Measurements from ENCODE around the gene F10. TPM values are rescaled to one million over a fixed set of nuclear protein-coding genes. Genes with fewer than 3 reads are reported as not detected.

The F10 gene
- not detected for total RNA-seq
- total RNA-seq (2013), result not detected

DNA sequence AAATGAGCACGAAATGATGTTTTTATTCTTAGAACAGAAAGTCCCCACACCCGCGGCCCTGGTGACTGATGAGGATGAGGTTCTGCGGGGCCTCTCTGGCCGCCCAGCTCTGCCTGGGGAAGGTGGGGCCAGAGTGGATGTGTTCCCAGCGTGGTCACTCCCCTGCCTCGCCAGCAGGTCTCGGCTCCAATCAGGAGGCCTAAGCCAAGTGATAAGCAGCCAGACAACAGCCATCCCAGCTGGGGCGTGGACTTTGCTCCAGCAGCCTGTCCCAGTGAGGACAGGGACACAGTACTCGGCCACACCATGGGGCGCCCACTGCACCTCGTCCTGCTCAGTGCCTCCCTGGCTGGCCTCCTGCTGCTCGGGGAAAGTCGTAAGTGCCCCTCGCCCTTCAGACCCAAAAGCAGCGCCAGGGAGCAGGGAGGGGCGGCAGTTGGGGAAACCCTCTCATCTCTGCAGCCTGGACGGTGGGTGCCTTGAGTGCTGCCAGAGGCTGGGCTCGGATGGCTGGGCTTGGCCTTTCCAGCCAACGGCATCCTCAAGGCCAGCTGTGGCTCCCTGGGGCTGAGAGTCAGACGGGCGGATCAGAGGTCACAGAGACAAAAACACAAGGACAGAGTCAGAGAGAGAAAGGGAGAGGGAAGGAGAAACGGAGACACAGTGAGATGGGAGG, at the start of gene F10:
F10 (plus strand) TSS at position 250 of the 676 bp plus-strand sequence; CDS start at position 307, 57 bp downstream.
- Histone ChIP-seq H3K9me3 (ENCODE audit: control insufficient read depth, insufficient read depth, low read length) (no peaks in the 10 kb centered on the region), H3K27me3 (ENCODE audit: control insufficient read depth, insufficient read depth, low read length) (no peaks in the 10 kb centered on the region), H3K4me1 (ENCODE audit: control insufficient read depth, insufficient read depth, low read length) (no peaks in the 10 kb centered on the region), H3K36me3 (ENCODE audit: control insufficient read depth, insufficient read depth, low read length) (no peaks in the 10 kb centered on the region), H3K4me3 (ENCODE audit: low read length) (no peak within 1 kb of the TSS), H3K27ac (ENCODE audit: low read length) (no peak within 1 kb of the TSS)
- Mint-ChIP-seq H3K4me1 (no peaks in the 10 kb centered on the region), H3K36me3 (no peaks in the 10 kb centered on the region), H3K27me3 (ENCODE audit: low read depth in 2 of 2) (peaks cover 10 to 15% of the 10 kb centered on the region in 2 donors), H3K9me3 (no peaks in the 10 kb centered on the region), H3K27ac (no peak within 1 kb of the TSS), H3K4me3 (no peak within 1 kb of the TSS)
- no peak for ATAC-seq
- DNase-seq, result no peak
- TF ChIP-seq, protein P1, sequence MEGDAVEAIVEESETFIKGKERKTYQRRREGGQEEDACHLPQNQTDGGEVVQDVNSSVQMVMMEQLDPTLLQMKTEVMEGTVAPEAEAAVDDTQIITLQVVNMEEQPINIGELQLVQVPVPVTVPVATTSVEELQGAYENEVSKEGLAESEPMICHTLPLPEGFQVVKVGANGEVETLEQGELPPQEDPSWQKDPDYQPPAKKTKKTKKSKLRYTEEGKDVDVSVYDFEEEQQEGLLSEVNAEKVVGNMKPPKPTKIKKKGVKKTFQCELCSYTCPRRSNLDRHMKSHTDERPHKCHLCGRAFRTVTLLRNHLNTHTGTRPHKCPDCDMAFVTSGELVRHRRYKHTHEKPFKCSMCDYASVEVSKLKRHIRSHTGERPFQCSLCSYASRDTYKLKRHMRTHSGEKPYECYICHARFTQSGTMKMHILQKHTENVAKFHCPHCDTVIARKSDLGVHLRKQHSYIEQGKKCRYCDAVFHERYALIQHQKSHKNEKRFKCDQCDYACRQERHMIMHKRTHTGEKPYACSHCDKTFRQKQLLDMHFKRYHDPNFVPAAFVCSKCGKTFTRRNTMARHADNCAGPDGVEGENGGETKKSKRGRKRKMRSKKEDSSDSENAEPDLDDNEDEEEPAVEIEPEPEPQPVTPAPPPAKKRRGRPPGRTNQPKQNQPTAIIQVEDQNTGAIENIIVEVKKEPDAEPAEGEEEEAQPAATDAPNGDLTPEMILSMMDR (IDR thresholded peaks at IDR 0.05), result no peak
- intact Hi-C loops (cut with micrococcal nuclease), result no loop called here
- WGBS (ENCODE audit: insufficient coverage), result 78% methylated on average over 23 of the region's 23 CpGs

DNA sequence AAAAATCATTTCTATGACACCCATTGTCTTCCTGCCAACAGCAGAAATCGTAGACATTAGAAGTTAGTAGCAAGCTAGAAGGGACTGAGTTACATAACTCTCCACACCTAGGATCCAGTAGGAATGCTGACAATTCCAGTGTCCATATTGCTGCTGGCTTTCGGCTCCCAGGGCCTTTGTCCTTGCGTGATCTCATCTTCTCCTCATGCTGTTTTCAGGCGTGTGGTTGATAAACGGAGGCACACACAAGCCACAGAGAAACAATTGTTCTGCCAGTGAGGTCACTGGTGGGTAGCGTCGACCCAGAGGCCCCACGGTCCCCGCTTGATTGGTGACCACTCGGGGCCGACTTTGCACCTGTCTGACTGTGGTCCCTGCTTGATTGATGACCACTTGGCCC, 48.7 kb upstream of the F10 start:
- Mint-ChIP-seq H3K36me3 (no peaks in the 10 kb centered on the region), H3K27ac (no peak overlapping the region), H3K4me3 (no peak overlapping the region), H3K27me3 (ENCODE audit: low read depth in 2 of 2) (no peaks in the 10 kb centered on the region), H3K4me1 (no peaks in the 10 kb centered on the region), H3K9me3 (no peaks in the 10 kb centered on the region)
- Histone ChIP-seq H3K27ac (ENCODE audit: low read length) (no peak overlapping the region), H3K36me3 (ENCODE audit: control insufficient read depth, insufficient read depth, low read length) (no peaks in the 10 kb centered on the region), H3K9me3 (ENCODE audit: control insufficient read depth, insufficient read depth, low read length) (no peaks in the 10 kb centered on the region), H3K4me3 (ENCODE audit: low read length) (no peak overlapping the region), H3K4me1 (ENCODE audit: control insufficient read depth, insufficient read depth, low read length) (no peaks in the 10 kb centered on the region), H3K27me3 (ENCODE audit: control insufficient read depth, insufficient read depth, low read length) (no peaks in the 10 kb centered on the region)
- WGBS (ENCODE audit: insufficient coverage), result 94% methylated on average over 11 of the region's 11 CpGs
- TF ChIP-seq, protein P1 (IDR thresholded peaks at IDR 0.05), result no peak
- no peak for DNase-seq
- intact Hi-C loops (cut with micrococcal nuclease), result no loop called here
- ATAC-seq, result no peak

- H3K36me3 Mint-ChIP-seq, result no peaks in the 10 kb centered on the region
- H3K36me3 ChIP-seq (ENCODE audit: control insufficient read depth, insufficient read depth, low read length), result no peaks in the 10 kb centered on the region
Observed at GRCh38 chr13:113074401-113074800, 48.2 kb upstream of the F10 start.

More at GRCh38 chr13:113074401-113074800, 48.2 kb upstream of the F10 start:
- TF ChIP-seq, protein P1 (IDR thresholded peaks at IDR 0.05), result no peak
- Histone ChIP-seq H3K4me1 (ENCODE audit: control insufficient read depth, insufficient read depth, low read length) (no peaks in the 10 kb centered on the region), H3K27me3 (ENCODE audit: control insufficient read depth, insufficient read depth, low read length) (no peaks in the 10 kb centered on the region), H3K9me3 (ENCODE audit: control insufficient read depth, insufficient read depth, low read length) (no peaks in the 10 kb centered on the region), H3K27ac (ENCODE audit: low read length) (no peak overlapping the region), H3K4me3 (ENCODE audit: low read length) (no peak overlapping the region)
- Mint-ChIP-seq H3K27me3 (ENCODE audit: low read depth in 2 of 2) (no peaks in the 10 kb centered on the region), H3K9me3 (no peaks in the 10 kb centered on the region), H3K27ac (no peak overlapping the region), H3K4me1 (no peaks in the 10 kb centered on the region), H3K4me3 (no peak overlapping the region)
- intact Hi-C loops (cut with micrococcal nuclease), result no loop called here
- WGBS (ENCODE audit: insufficient coverage), result 96% methylated on average over 18 of the region's 18 CpGs
- no peak for ATAC-seq
- DNase-seq, result no peak
